Neutrophil (primary cell): Measurements from ENCODE around the gene CDKN2D.

Experiments used
- H3K27ac ChIP-seq: fragments of 200-600 bp; sonication (generic); 2 replicates; pipeline ENCODE4 v1.5.1; 2016; ENCODE audit warnings: mild to moderate bottlenecking, moderate library complexity
- H3K27me3 ChIP-seq: fragments of 200-600 bp; sonication (generic); 2 replicates; pipeline ENCODE4 v1.6.0; 2016; ENCODE audit warnings: mild to moderate bottlenecking
- H3K36me3 ChIP-seq: fragments of 200-600 bp; sonication (generic); 2 replicates; pipeline ENCODE4 v1.5.1; 2017
- H3K4me1 ChIP-seq, 2 experiments: fragments of 200-600 bp in 1 of 2; sonication (generic) in 1 of 2; 1 replicate in 1 of 2; 2 replicates in 1 of 2; pipeline versions ENCODE4 v1.5.1 to v1.6.1; 2013 to 2016; ENCODE audit warnings: low read depth in 1 of 2, low read length in 1 of 2, mild to moderate bottlenecking in 1 of 2, moderate library complexity in 1 of 2; ENCODE audit not compliant: control insufficient read depth in 1 of 2, insufficient read depth in 1 of 2
- H3K4me3 ChIP-seq, 2 experiments: fragments of 200-600 bp in 1 of 2; sonication (generic) in 1 of 2; 1 replicate in 1 of 2; 2 replicates in 1 of 2; pipeline ENCODE4 v1.5.1; 2013 to 2016; ENCODE audit warnings: low read depth in 1 of 2, low read length in 1 of 2, mild to moderate bottlenecking in 1 of 2, moderate library complexity in 1 of 2
- H3K9me3 ChIP-seq: fragments of 200-600 bp; sonication (generic); 2 replicates; pipeline ENCODE4 v1.5.1; 2016
- TF ChIP-seq, protein P1 (sequence below): fragments of 200-600 bp; sonication (generic); IDR thresholded peaks from 2 replicates; pipeline ENCODE4 v1.5.1; 2016; ENCODE audit warnings: antibody characterized with exemption

Gene CDKN2D

DNA sequence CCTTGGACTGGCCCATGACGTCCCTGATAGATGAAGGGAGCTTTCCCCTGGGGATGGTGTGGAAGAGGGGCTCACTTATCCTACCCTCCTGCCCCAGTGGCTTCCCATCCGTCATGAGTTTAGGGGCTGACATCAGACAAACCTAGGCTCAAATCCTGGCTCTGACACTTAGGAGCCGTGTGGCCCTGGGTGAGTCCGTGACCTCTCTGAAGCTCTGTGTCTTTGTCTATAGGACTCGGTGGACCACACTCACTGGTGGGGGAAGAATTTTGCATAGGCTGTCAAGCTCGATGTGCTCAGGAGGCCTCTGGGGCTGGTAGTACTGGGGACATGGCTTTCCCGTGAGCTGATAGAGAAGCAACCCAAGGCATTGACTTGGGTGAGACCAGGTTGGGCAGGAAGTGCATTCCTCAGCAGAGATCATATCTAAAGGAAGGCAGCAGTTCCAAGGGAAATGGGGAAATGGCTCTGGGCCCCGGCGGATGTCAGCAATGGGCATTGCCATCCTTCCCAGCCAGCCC lies 35.7 kb upstream of the CDKN2D start:
- peak overlapping the region; percentile 100 for H3K27ac ChIP-seq

DNA sequence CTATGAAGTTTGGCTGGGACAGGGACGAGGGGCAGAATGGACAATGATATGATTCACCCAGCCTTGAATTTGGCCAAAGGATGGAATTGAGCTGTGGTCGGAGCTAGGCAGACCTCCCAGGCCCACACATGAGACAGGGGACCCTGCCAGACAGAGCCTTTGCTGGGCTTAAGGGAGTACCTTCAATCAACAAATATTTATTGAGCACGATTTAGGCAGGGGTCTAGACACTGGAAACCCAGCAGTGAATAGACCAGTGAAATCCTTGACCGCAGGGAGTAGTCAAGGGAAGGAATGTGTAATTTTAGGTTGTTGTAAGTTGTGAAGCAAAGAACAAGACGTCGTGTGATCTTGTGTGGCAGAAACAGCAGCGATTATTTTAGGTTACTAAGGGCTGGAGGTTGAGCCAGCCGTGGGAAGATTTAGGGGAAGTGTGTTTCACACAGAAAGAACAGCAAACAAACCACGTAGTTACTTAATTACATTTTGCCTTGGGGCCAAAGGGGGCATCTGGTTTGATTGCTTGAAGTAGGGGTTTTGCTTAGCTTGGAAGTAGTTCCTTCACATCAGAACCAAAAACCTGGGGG lies 35.2 kb upstream of the CDKN2D start:
- H3K27ac ChIP-seq: peak overlapping the region; percentile 100

More for the DNA sequence above, 35.7 kb upstream of the CDKN2D start:
- Histone ChIP-seq H3K36me3 (peaks cover 12% of the 10 kb centered on the region), H3K4me3 (peak overlapping the region; percentile 87 to 99), H3K27me3 (no peaks in the 10 kb centered on the region), H3K9me3 (no peaks in the 10 kb centered on the region), H3K4me1 (peaks cover 41 to 44% of the 10 kb centered on the region in 2 experiments)
- TF ChIP-seq, protein P1, sequence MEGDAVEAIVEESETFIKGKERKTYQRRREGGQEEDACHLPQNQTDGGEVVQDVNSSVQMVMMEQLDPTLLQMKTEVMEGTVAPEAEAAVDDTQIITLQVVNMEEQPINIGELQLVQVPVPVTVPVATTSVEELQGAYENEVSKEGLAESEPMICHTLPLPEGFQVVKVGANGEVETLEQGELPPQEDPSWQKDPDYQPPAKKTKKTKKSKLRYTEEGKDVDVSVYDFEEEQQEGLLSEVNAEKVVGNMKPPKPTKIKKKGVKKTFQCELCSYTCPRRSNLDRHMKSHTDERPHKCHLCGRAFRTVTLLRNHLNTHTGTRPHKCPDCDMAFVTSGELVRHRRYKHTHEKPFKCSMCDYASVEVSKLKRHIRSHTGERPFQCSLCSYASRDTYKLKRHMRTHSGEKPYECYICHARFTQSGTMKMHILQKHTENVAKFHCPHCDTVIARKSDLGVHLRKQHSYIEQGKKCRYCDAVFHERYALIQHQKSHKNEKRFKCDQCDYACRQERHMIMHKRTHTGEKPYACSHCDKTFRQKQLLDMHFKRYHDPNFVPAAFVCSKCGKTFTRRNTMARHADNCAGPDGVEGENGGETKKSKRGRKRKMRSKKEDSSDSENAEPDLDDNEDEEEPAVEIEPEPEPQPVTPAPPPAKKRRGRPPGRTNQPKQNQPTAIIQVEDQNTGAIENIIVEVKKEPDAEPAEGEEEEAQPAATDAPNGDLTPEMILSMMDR: no peak

DNA sequence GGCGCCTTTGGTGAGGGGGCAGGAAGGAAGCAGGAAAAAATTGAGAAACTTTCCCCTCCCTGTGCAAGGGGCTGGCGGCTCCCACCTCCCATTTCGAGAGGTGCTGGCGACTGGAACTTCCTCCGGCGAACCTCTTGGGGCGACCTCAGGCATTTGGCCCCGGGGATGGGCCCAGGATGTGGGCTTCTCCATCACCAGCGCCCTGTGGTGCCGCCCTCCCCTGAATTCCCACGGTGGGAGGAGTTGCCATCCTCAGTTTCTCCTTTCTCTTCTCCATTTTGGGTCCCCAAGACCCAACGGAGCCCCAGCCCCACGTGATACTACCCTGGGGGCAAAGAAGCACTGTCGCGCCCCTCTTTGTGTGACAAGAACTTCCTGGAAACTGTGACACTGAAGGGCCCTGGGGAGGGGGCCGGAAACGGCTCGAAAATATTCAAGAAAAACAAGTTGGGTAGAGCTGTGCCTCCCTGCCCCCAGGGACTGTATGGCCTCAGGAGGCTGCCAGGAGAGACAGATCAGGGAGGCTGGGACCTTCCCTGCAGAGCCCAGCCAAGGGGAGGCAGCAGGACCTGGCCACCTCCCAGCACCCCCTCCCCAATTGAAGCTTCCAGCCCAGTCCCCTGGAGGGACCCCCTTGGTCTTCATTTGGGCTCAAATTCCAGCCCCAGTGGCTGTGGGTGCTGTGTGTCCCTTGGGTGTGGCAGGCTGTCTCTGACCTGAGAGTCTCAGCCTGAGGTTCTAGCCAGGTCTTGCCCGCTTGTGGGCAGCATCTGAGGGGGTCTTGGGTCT lies 34.5 kb upstream of the CDKN2D start:
- peaks cover 12% of the 10 kb centered on the region for H3K36me3 ChIP-seq
- H3K27ac ChIP-seq: peak overlapping the region; percentile 100
- H3K27me3 ChIP-seq: no peaks in the 10 kb centered on the region
- peaks cover 46% of the 10 kb centered on the region in 2 experiments for H3K4me1 ChIP-seq
- H3K4me3 ChIP-seq: peak overlapping the region; percentile 87 to 99
- TF ChIP-seq, protein P1: peak; percentile 38
- no peaks in the 10 kb centered on the region for H3K9me3 ChIP-seq

More for the DNA sequence above, 35.2 kb upstream of the CDKN2D start:
- Histone ChIP-seq H3K27me3 (no peaks in the 10 kb centered on the region), H3K4me1 (peaks cover 41 to 44% of the 10 kb centered on the region in 2 experiments), H3K36me3 (peaks cover 12% of the 10 kb centered on the region), H3K9me3 (no peaks in the 10 kb centered on the region), H3K4me3 (peak overlapping the region; percentile 87 to 99)
- TF ChIP-seq, protein P1: no peak

DNA sequence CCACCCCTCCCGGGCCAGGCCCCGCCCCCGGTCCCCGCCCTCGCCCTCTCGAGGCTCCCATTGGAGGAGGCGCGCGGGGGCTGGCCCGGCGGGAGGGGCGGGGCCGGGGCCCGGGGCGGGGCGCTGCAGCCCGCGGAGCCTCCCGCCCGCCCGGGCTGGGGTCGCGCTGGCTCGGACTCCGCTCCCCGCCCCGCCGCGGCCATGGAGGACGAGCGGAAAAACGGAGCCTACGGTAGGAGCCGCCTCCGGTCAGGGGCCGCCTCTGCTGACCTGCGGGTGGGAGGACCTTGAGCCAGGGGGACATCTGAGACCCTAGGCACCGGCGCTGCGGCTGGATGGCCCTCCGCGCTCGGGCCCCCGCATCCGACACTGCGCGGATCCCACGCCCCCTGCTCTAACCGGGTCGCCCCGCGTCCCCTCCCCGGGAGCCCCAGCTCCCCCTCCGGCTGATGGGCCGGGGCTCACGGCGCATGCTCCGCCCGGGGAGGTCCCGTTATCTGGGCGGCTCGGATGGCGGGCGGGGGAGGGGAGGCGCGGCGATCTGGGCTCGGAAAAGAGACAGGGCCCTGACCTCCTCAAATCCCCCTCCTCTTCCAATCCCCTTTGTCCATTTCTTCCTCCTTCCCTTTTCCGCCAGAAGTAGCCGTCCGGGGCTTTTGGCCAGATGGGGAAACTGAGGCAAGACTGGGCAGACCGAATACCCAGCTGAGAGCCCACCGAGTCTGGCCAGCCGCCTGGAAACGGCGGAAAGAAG lies 33.7 kb upstream of the CDKN2D start:
- TF ChIP-seq, protein P1: no peak
- H3K27ac ChIP-seq: peak overlapping the region; percentile 100
- H3K27me3 ChIP-seq: no peaks in the 10 kb centered on the region
- H3K4me3 ChIP-seq: peak overlapping the region; percentile 87 to 99
- peaks cover 9% of the 10 kb centered on the region for H3K36me3 ChIP-seq
- H3K4me1 ChIP-seq: peaks cover 53 to 54% of the 10 kb centered on the region in 2 experiments
- no peaks in the 10 kb centered on the region for H3K9me3 ChIP-seq

DNA sequence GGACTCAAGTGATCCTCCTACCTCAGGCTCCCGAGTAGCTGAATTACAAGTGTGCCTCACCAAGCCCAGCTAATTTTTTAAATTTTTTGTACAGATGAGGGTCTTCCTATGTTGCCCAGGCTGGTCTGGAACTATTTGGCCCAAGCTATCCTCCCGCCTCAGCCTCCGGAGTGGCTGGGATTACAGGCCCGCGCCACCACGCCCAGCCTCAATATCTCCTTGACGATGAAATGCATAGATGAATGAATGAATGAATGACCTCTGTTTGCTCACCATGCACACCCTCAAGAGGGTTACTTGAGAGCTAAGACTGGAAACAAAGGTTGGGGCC lies 33.2 kb upstream of the CDKN2D start:
- H3K4me3 ChIP-seq: peak overlapping the region; percentile 29 to 99
- no peaks in the 10 kb centered on the region for H3K9me3 ChIP-seq
- peak overlapping the region; percentile 100 for H3K27ac ChIP-seq
- peaks cover 6% of the 10 kb centered on the region for H3K36me3 ChIP-seq
- H3K4me1 ChIP-seq: peaks cover 54 to 56% of the 10 kb centered on the region in 2 experiments
- H3K27me3 ChIP-seq: no peaks in the 10 kb centered on the region
- TF ChIP-seq, protein P1: no peak
